Hematopoietic multipotent progenitor cell treated with erythropoietin and hydrocortisone succinate and interleukin-3 and kit ligand, for 8 days (in vitro differentiated cells): ENCODE results near the gene HEXIM2.
"Not testable (repeated sequence)": the region's sequence is repeated elsewhere in the genome, so short reads cannot be mapped to it uniquely, and the experiment has no call there.

Source experiments
- DNase-seq: peaks from one replicate; pipeline ENCODE4 v3.0.0-alpha.2; 2015

The HEXIM2 gene

DNA sequence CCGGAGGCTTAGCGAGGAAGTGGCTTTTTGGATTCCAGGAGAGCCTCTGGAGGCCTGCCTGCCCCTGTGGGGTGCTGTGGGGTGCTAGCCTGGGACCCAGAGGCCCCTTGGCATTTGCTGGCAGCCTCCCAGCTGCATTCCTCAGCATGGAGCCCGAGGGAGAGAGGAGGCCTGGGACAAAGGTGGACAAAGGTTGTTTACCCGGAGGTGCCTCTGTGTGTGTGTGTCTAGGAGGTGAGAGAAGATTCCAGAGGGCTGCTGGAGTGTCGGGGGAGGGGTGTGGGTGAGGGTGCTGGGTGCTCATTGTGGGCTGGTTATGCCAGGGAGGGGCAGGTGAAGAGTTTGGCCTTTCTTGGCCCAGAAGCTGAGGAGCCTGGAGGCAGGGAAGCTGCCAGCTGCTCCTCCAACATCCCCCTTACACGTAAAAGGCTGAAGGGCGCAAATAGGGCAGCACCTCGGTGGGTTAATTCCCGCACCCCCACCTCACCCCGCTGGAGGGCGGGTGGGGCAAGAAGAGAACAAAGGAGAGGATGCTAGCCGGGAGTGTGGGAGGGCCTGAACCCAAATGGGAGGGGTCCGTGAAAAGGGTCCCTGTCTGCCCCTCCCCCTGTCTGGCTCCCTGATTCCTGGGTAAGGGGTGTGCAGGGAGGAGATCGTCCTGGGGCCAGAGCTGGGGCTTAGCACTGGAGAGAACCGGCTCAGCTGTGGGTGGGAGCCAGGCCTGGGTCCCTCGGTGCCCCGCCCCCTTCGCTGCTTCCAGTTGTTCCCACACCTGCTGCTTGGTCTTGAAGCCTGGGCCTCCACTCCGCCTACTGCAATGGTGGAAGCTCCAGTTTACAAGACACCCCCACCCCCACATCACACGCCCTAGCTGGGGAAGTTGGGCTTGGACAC, 9.9 kb downstream of the HEXIM2 start:
- no peak for DNase-seq

GRCh38 chr17:45172232-45172540, 10.5 kb downstream of the HEXIM2 start:
- DNase-seq: no peak

GRCh38 chr17:45172541-45173286, 11.0 kb downstream of the HEXIM2 start:
- peak; percentile 44 for DNase-seq

DNA sequence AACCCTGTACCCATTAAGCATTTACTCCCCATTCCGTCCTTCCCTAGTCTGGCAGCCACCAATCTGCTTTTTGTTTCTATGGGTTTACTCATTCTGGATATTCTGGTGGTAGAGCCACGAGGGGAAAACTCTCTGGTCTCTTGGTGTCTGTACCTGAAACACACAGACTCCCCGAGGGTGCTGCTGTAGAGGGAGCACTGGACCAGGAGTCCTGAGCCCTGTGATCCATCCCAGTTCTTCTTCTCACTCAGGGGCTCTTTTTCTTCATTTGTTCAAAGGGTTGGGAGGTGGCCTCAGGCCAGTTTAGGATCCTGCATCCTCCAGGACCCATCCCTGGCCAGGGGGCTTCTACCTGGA, 14.1 kb downstream of the HEXIM2 start:
- DNase-seq: no peak

- no peak for DNase-seq
Observed at GRCh38 chr17:45177563-45177962, 15.9 kb downstream of the HEXIM2 start.

GRCh38 chr17:45184144-45184543, 22.5 kb downstream of the HEXIM2 start:
- no peak for DNase-seq

DNA sequence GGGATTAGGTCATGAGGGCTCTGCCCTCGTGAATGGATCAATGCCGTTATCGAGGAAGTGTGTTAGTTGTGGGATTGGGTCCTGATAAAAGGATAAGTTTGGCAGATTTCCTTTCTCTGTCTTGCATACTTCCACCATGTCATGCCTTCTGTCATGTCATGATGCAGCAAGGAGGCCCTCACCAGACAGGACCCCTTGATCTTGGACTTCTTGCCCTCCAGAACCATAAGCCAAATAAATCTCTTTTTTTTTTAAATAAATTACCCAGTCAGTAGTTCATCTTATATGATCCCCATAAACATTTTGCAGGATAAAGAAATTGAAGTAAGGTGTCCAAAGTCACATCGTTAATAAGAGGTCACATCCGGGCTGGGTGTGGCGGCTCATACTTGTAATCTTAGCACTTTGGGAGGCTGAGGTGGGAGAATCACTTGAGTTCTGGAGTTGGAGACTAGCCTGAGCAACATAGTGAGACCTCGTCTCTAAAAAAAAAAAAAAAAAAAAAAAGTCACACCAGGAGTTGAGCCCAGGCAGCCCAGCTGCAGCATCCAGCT, 25.2 kb downstream of the HEXIM2 start:
- no peak for DNase-seq

DNA sequence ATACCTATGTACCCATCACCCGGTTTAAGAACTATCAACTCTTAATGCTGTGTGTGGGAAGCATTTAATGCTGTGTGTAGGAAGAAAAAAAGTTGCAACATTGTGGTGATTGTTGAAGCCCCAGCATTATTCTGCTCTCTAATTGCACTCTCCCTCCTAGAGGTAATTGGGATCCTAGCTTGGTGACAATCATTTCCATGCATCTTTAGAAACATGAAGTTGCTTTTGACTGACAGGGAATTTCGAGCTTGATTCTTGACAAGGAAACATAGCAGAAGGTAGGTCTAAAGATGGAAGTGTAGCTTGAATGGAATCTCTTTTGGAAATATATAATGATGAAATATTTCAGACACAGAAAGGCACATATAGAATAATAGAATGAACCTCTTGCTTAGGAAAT, 27.3 kb downstream of the HEXIM2 start:
- no peak for DNase-seq

- no peak for DNase-seq
Observed at GRCh38 chr17:45190503-45191255, 29.0 kb downstream of the HEXIM2 start.

DNA sequence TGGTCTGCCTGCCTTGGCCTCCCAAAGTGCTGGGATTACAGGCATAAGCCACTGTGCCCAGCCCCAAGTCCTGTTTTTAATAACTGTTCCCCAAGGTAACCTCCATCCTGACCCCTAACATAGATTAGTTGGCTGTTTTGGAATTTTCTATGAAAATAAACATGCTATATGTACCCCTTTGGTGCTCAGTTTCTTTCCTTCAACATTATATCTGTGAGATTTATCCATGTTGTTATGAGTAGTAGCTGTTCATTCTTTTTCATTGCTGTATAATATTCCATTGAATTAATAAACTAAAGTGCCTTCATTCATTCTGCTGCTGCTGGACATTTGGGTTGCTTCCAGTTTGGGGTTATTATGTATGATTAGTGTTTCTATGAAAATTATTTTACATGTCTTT, 33.7 kb downstream of the HEXIM2 start:
- no peak for DNase-seq

- no peak for DNase-seq
Observed at GRCh38 chr17:45197108-45197507, 35.4 kb downstream of the HEXIM2 start.

- DNase-seq: peak; percentile 88
Observed at GRCh38 chr17:45197555-45198334, 36.1 kb downstream of the HEXIM2 start.

DNA sequence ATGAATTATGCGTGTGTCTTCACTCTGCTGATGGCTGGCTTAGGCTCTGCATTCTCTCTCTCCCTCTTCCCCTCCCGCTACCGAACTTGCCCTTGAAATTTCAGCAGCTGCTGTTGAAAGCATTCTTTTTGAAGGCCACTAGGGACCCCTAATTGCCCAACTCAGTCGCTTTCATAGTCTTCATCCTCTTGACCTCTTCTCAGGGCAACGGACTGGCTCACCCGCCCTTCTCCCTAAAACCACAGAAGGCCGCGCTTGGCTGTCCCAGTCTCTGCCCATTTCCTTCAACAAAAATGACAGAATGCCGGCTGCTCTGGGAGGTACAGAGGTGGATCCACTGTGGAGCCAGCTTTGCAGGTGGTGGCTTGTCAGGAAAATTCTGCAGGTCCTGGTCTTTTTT, 39.0 kb downstream of the HEXIM2 start:
- DNase-seq: no peak

- DNase-seq: no peak
Observed at GRCh38 chr17:45201457-45201856, 39.8 kb downstream of the HEXIM2 start.

DNA sequence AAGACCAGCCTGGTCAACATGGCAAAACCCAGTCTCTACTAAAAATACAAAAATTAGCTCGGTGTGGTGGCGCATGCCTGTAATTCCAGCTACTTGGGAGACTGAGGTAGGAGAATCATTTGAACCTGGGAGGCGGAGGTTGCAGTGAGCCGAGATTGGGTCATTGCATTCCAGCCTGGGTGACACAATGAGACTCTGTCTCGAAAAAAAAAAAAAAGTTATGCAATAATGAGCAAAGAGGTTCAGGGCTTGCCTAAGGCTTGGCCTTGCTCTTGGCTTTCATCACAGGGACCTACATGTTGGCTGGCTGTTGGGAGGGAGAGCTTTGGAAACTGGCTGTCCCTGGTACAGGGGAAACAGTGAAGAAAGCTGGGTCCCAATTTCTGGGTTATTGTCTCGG, 40.2 kb downstream of the HEXIM2 start:
- not testable (repeated sequence) for DNase-seq

DNA sequence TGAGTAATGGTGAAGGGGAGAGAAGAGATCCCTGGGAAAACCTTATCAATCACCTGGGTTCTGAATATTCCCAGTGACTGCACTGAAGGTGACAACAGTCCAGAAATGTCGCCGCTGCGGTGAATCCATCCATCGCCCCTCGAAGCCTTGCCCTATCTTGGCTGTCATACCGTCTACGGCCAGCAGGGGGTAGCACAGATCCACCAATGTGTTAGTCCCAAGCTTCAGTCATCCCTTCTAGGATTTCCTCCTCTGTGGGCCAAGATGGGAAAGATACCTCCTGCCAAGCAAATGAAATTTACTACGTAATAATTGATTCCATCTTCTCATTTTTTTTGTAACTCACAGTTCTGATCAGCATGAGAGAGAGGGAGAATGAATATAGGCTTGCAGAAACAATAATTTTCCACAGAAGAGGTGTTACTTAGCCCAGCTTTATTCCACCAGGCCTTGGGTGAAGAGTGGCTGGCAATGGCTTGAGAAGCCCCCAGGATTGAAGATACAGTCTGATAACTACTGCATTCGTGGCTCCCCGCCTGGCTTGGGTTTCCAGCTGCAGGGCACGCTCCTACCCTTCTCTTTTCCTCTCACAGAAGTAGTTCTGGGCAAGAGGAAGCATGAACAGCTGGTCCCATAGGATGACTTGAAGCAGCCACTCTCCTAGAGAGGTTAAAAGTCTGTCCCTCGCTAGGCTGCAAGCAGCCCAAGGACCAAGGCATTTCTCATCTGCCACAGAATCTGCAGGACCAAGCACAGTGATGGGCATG, 57.4 kb downstream of the HEXIM2 start:
- DNase-seq: peak; percentile 84
